ENCODE measurements around the gene TBC1D24.

Gene TBC1D24

GRCh38 chr16:2468725-2469398 lies 6.1 kb upstream of the TBC1D24 start:
- TF ChIP-seq CREB5 (CRISPR knock-in tag; IDR thresholded peaks at IDR 0.05; ENCODE audit: low read depth) (no peak), ZNF8 (CRISPR knock-in tag; IDR thresholded peaks at IDR 0.05) (0 out of 2 replicates have a peak, but pooled peaks have one; percentile 12), TSHZ2 (CRISPR knock-in tag; IDR thresholded peaks at IDR 0.05) (peak; percentile 28; the same call in 1 of the 2 replicates)
- peak; percentile 17 for ATAC-seq

GRCh38 chr16:2469399-2470233 lies 5.3 kb upstream of the TBC1D24 start:
- no peak for ATAC-seq
- no peak for TF ChIP-seq TSHZ2 (CRISPR knock-in tag; IDR thresholded peaks at IDR 0.05)
- no peak for TF ChIP-seq ZFP3 (CRISPR knock-in tag; IDR thresholded peaks at IDR 0.05)
- TF ChIP-seq ZNF565 (CRISPR knock-in tag; conservative IDR thresholded peaks at IDR 0.05; ENCODE audit: low read depth) = no peak
- no peak for TF ChIP-seq POU6F1 (CRISPR knock-in tag; IDR thresholded peaks at IDR 0.05; ENCODE audit: borderline replicate concordance, low read depth)
- TF ChIP-seq BACH2 (CRISPR knock-in tag; IDR thresholded peaks at IDR 0.05; ENCODE audit: borderline replicate concordance) = no peak
- no peak for TF ChIP-seq TOX (CRISPR knock-in tag; IDR thresholded peaks at IDR 0.05; ENCODE audit: borderline replicate concordance)

- ATAC-seq = no peak
- TF ChIP-seq RARB (CRISPR knock-in tag; IDR thresholded peaks at IDR 0.05) (no peak), PPARA (CRISPR knock-in tag; IDR thresholded peaks at IDR 0.05; ENCODE audit: borderline replicate concordance) (no peak), PATZ1 (CRISPR knock-in tag; IDR thresholded peaks at IDR 0.05; ENCODE audit: borderline replicate concordance) (no peak), ISL1 (CRISPR knock-in tag; IDR thresholded peaks at IDR 0.05) (no peak), ZFP3 (CRISPR knock-in tag; IDR thresholded peaks at IDR 0.05) (no peak), POU6F1 (CRISPR knock-in tag; IDR thresholded peaks at IDR 0.05; ENCODE audit: borderline replicate concordance, low read depth) (no peak), ZNF8 (CRISPR knock-in tag; IDR thresholded peaks at IDR 0.05) (no peak), TSHZ2 (CRISPR knock-in tag; IDR thresholded peaks at IDR 0.05) (no peak), ZC3H10 (CRISPR knock-in tag; IDR thresholded peaks at IDR 0.05) (no peak), ZNF70 (CRISPR knock-in tag; IDR thresholded peaks at IDR 0.05) (no peak), ZFP30 (CRISPR knock-in tag; IDR thresholded peaks at IDR 0.05) (no peak), CSRNP3 (CRISPR knock-in tag; IDR thresholded peaks at IDR 0.05) (no peak)
Observed at GRCh38 chr16:2470234-2470601, 4.7 kb upstream of the TBC1D24 start.

Data from SK-N-SH treated with all-trans-retinoic acid at 6 μM for 48 hours (cell line).